HCT116 (cell line): Measurements from ENCODE around the gene TCAP. TPM values are rescaled to one million over a fixed set of nuclear protein-coding genes. Genes with fewer than 3 reads are reported as not detected.

Experiments
- ATAC-seq: fragments of 200-7000 bp; cut with Tn5 transposase; 2 replicates; pipeline ENCODE4 v1.9.1; 2020; ENCODE audit warnings: mild to moderate bottlenecking, moderate library complexity
- BruUV-seq: library from RNA; stranded (reverse); fragments of 400-500 nt; replicated peaks from 2 replicates; lab custom pipeline; 2021; lab: Mats Ljungman, UMichigan
- CTCF ChIA-PET: fragments of 300-600 bp; sonication (Branson Sonifier 250); formaldehyde crosslinking; loops from one replicate; lab custom pipeline; 2021; ENCODE audit warnings: antibody characterized with exemption; lab: Charles Lee
- POLR2A ChIA-PET: fragments of 300-600, 350-600 bp; sonication (Branson Sonifier 250); formaldehyde crosslinking; loops from one replicate; lab custom pipeline; 2021; ENCODE audit warnings: antibody characterized with exemption; lab: Charles Lee
- RAD21 ChIA-PET, 2 experiments: fragments of 300-600 bp; sonication (Branson Sonifier 250); formaldehyde crosslinking; loops; one replicate each; lab custom pipeline; 2023; ENCODE audit warnings: low total read pairs in 2 of 2; ENCODE audit not compliant: uncharacterized antibody in 2 of 2, unreplicated experiment in 2 of 2, low non-redundant PET in 1 of 2; lab: Charles Lee
- DNase-seq: peaks from one replicate; pipeline ENCODE4 v3.0.0-alpha.2; 2010; ENCODE audit warnings: low read depth, low spot score
- H2AFZ ChIP-seq: fragments of 200-600 bp; shearing (Covaris generic), sonication (generic); 2 replicates; pipeline ENCODE4 v1.6.1; 2017; ENCODE audit warnings: low read depth, mixed run types, mixed read lengths, antibody characterized with exemption, low read length; ENCODE audit not compliant: poor library complexity, severe bottlenecking
- H3K27ac ChIP-seq: 2 replicates; pipeline ENCODE4 v1.5.1; 2012; ENCODE audit warnings: low read depth, low read length
- H3K27me3 ChIP-seq: fragments of 200-600 bp; sonication (generic); 2 replicates; pipeline ENCODE4 v1.6.1; 2016; ENCODE audit warnings: mixed run types, low read length, mixed read lengths; ENCODE audit not compliant: insufficient read depth
- H3K36me3 ChIP-seq, 2 experiments: fragments of 200-500 bp in 1 of 2; fragments of 200-600 bp in 1 of 2; sonication (Bioruptor generic) in 1 of 2; sonication (generic) in 1 of 2; 2 replicates each; pipeline versions ENCODE4 v1.5.1 to v1.6.1; 2014 to 2016; ENCODE audit warnings: low read length in 2 of 2, inconsistent platforms in 1 of 2, mixed read lengths in 1 of 2, mixed run types in 1 of 2; ENCODE audit not compliant: insufficient read depth in 2 of 2, control insufficient read depth in 1 of 2
- H3K4me1 ChIP-seq, 2 experiments: fragments of 200-600 bp in 1 of 2; sonication (generic) in 1 of 2; 2 replicates each; pipeline versions ENCODE4 v1.5.1 to v1.6.1; 2012 to 2017; ENCODE audit warnings: low read length in 2 of 2, inconsistent platforms in 1 of 2, mild to moderate bottlenecking in 1 of 2, mixed read lengths in 1 of 2, mixed run types in 1 of 2, moderate library complexity in 1 of 2; ENCODE audit not compliant: insufficient read depth in 2 of 2, control insufficient read depth in 1 of 2
- H3K4me2 ChIP-seq: fragments of 200-600 bp; sonication (generic); 2 replicates; pipeline ENCODE4 v1.6.1; 2017; ENCODE audit warnings: mixed run types, low read length, mixed read lengths
- H3K4me3 ChIP-seq, 2 experiments: fragments of 200-600 bp in 1 of 2; sonication (generic) in 1 of 2; replicated peaks in 1 of 2; 2 replicates each; pipeline ENCODE4 v1.5.1; 2011 to 2016; ENCODE audit warnings: low read length in 2 of 2, control low read depth in 1 of 2, low read depth in 1 of 2, mild to moderate bottlenecking in 1 of 2, mixed read lengths in 1 of 2, mixed run types in 1 of 2
- H3K79me2 ChIP-seq: fragments of 200-600 bp; sonication (generic); 2 replicates; pipeline ENCODE4 v1.6.1; 2017; ENCODE audit warnings: mild to moderate bottlenecking, mixed run types, low read length, moderate library complexity, mixed read lengths; ENCODE audit not compliant: insufficient read depth
- H3K9ac ChIP-seq: fragments of 200-600 bp; sonication (generic); 2 replicates; pipeline ENCODE4 v1.6.1; 2016; ENCODE audit warnings: low read length, mixed read lengths
- H3K9me2 ChIP-seq: fragments of 200-600 bp; sonication (generic), shearing (Covaris generic); 2 replicates; pipeline ENCODE4 v1.6.1; 2017; ENCODE audit warnings: mixed run types, mild to moderate bottlenecking, moderate library complexity; ENCODE audit not compliant: insufficient read depth
- H3K9me3 ChIP-seq, 2 experiments: fragments of 200-500 bp in 1 of 2; fragments of 200-600 bp in 1 of 2; sonication (Bioruptor generic) in 1 of 2; sonication (generic) in 1 of 2; 2 replicates each; pipeline ENCODE4 v1.6.1; 2014 to 2017; ENCODE audit warnings: low read length in 2 of 2, mixed read lengths in 2 of 2, inconsistent platforms in 1 of 2, low read depth in 1 of 2, mild to moderate bottlenecking in 1 of 2, mixed run types in 1 of 2, moderate library complexity in 1 of 2; ENCODE audit not compliant: control insufficient read depth in 1 of 2, insufficient read depth in 1 of 2
- H4K20me1 ChIP-seq: fragments of 200-600 bp; sonication (generic), shearing (Covaris generic); 2 replicates; pipeline ENCODE4 v1.6.1; 2017; ENCODE audit warnings: mixed run types, mild to moderate bottlenecking, moderate library complexity; ENCODE audit not compliant: insufficient read depth
- CBX3 ChIP-seq: IDR thresholded peaks from 2 replicates; pipeline ENCODE4 v1.6.1; 2012; ENCODE audit warnings: low read depth
- CEBPB ChIP-seq: IDR thresholded peaks from 2 replicates; pipeline ENCODE4 v1.6.1; 2012; ENCODE audit warnings: low read depth
- EGR1 ChIP-seq: IDR thresholded peaks from 2 replicates; pipeline ENCODE4 v1.6.1; 2012; ENCODE audit warnings: low read depth
- EZH2phosphoT487 ChIP-seq: fragments of 200-600 bp; IDR thresholded peaks from 2 replicates; pipeline ENCODE4 v1.6.1; 2018; ENCODE audit warnings: antibody characterized with exemption, borderline replicate concordance
- FOSL1 ChIP-seq: IDR thresholded peaks from 2 replicates; pipeline ENCODE4 v1.6.1; 2012; ENCODE audit warnings: low read depth
- POLR2AphosphoS5 ChIP-seq: IDR thresholded peaks from 2 replicates; pipeline ENCODE4 v1.6.1; 2011; ENCODE audit warnings: mild to moderate bottlenecking, low read depth, low read length, moderate library complexity
- RAD21 ChIP-seq: IDR thresholded peaks from 2 replicates; pipeline ENCODE4 v1.6.1; 2012; ENCODE audit warnings: low read depth, mild to moderate bottlenecking
- SIN3A ChIP-seq: IDR thresholded peaks from 2 replicates; pipeline ENCODE4 v1.6.1; 2012; ENCODE audit warnings: low read depth
- TCF7L2 ChIP-seq: IDR thresholded peaks from 2 replicates; pipeline ENCODE4 v1.7.0; 2011; ENCODE audit warnings: borderline replicate concordance, inconsistent platforms; ENCODE audit not compliant: insufficient read depth, insufficient read length; ENCODE audit errors: extremely low read depth
- intact Hi-C: fragments of 100-400 bp; cut with micrococcal nuclease; formaldehyde crosslinking; loops from 2 replicates; pipeline ENCODE4 v1.10.0; 2022
- total RNA-seq: library from RNA; stranded (reverse); gene quantifications from one replicate; pipeline ENCODE4 v1.2.1, GENCODE V29; 2021; ENCODE audit not compliant: unreplicated experiment
- TF ChIP-seq, protein P1 (sequence below): IDR thresholded peaks from 2 replicates; pipeline ENCODE4 v1.6.1; 2012; ENCODE audit warnings: low read depth
- TF ChIP-seq, protein P2 (sequence below): IDR thresholded peaks from 2 replicates; pipeline ENCODE4 v1.6.1; 2012
- TF ChIP-seq, protein P3 (sequence below): IDR thresholded peaks from 2 replicates; pipeline ENCODE4 v1.6.1; 2012

Gene TCAP
- total RNA-seq, 1 experiment from 2014 or later = 1.5 TPM

DNA sequence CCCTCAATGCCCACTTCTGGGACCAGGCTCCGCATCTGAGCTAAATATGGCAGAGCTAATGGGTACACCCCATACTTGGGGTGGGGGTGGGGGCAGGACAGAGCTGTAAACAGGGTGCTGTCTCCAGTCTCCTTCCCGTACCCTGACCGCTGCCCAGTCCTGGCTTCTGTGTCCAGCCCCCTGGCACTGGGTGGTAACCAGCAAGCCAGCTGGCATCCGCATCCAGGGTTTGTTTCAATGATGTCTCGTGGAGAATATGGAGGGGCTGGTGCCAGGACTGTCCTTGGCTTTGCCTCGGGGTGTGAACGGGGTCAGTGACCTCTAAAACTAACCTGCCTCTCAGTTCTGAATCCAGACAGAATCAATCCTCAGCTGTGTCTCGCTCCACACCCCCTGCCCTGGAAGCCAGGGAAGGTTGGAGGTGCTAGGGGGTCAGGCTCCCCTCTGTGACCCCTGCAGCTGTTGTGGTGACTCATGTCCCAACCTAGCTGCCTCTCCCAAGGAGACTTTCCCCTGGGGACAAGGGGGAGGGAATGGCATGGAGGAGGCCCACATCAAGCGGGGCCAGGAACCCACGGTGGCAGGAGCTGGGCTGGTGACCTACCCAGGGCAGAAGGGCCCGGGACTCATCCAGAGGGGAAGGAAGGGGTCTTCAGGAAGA, 1.6 kb downstream of the TCAP start (continued):
- TF ChIP-seq, protein P1, sequence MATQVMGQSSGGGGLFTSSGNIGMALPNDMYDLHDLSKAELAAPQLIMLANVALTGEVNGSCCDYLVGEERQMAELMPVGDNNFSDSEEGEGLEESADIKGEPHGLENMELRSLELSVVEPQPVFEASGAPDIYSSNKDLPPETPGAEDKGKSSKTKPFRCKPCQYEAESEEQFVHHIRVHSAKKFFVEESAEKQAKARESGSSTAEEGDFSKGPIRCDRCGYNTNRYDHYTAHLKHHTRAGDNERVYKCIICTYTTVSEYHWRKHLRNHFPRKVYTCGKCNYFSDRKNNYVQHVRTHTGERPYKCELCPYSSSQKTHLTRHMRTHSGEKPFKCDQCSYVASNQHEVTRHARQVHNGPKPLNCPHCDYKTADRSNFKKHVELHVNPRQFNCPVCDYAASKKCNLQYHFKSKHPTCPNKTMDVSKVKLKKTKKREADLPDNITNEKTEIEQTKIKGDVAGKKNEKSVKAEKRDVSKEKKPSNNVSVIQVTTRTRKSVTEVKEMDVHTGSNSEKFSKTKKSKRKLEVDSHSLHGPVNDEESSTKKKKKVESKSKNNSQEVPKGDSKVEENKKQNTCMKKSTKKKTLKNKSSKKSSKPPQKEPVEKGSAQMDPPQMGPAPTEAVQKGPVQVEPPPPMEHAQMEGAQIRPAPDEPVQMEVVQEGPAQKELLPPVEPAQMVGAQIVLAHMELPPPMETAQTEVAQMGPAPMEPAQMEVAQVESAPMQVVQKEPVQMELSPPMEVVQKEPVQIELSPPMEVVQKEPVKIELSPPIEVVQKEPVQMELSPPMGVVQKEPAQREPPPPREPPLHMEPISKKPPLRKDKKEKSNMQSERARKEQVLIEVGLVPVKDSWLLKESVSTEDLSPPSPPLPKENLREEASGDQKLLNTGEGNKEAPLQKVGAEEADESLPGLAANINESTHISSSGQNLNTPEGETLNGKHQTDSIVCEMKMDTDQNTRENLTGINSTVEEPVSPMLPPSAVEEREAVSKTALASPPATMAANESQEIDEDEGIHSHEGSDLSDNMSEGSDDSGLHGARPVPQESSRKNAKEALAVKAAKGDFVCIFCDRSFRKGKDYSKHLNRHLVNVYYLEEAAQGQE = no peak
- TF ChIP-seq, protein P2, sequence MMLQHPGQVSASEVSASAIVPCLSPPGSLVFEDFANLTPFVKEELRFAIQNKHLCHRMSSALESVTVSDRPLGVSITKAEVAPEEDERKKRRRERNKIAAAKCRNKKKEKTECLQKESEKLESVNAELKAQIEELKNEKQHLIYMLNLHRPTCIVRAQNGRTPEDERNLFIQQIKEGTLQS = no peak
- TF ChIP-seq FOSL1 = no peak

- no peak overlapping the region for H3K9ac ChIP-seq
- H3K4me2 ChIP-seq = no peak overlapping the region; the same call in 1 of the 2 replicates
- no peaks in the 10 kb centered on the region for H3K9me2 ChIP-seq
- peaks cover 0 to 1% of the 10 kb centered on the region in 2 experiments; a peak in 1 of 4 replicates for H3K36me3 ChIP-seq
- H4K20me1 ChIP-seq = no peaks in the 10 kb centered on the region
- DNase-seq (no peak), ATAC-seq (no peak)
- intact Hi-C loops = no loop called here
- H3K27me3 ChIP-seq = no peaks in the 10 kb centered on the region
- no peak overlapping the region for H2AFZ ChIP-seq
- RAD21 ChIA-PET = no interaction called here
- CTCF ChIA-PET = interaction anchor here (1.4 kb wide), 1 partner anchor 46 kb away, joined by 4 read pairs; no protein-coding TSS in a partner anchor
- TF ChIP-seq EZH2phosphoT487 (no peak), CBX3 (no peak), POLR2AphosphoS5 (no peak), SIN3A (no peak), TCF7L2 (no peak), CEBPB (no peak), RAD21 (no peak), EGR1 (no peak)
- TF ChIP-seq, protein P3, sequence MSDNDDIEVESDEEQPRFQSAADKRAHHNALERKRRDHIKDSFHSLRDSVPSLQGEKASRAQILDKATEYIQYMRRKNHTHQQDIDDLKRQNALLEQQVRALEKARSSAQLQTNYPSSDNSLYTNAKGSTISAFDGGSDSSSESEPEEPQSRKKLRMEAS = no peak
- TF ChIP-seq, protein P1 = no peak
- no peak overlapping the region for H3K27ac ChIP-seq
- no TSS peak for BruUV-seq
- H3K9me3 ChIP-seq = no peaks in the 10 kb centered on the region
- POLR2A ChIA-PET = no interaction called here
- H3K79me2 ChIP-seq = no peaks in the 10 kb centered on the region
- H3K4me1 ChIP-seq = peaks cover 23 to 34% of the 10 kb centered on the region in 2 experiments
- H3K4me3 ChIP-seq = no peak overlapping the region
These were observed 2.3 kb downstream of the TCAP start for GRCh38 chr17:39667262-39667944.
